Fibroblast of villous mesenchyme (primary cell): ENCODE results near the gene SNX30. TPM values are rescaled to one million over a fixed set of nuclear protein-coding genes. Genes with fewer than 3 reads are reported as not detected.

Experiments
- DNase-seq: peaks from one replicate; pipeline ENCODE4 v3.0.0-alpha.2; 2010; ENCODE audit warnings: low read depth
- H3K4me3 ChIP-seq: 2 replicates; pipeline ENCODE4 v1.5.1; 2011; ENCODE audit warnings: low read depth, mild to moderate bottlenecking, low read length
- total RNA-seq: library from RNA; depleted of rRNA; stranded (reverse); fragments of >200 nt; gene quantifications from 2 replicates; pipeline ENCODE4 v1.2.3, GENCODE V29; 2012
- TF ChIP-seq, protein P1 (sequence below): IDR thresholded peaks from 2 replicates; pipeline ENCODE4 v1.5.1; 2012; ENCODE audit warnings: low read depth, mild to moderate bottlenecking, low read length; ENCODE audit not compliant: insufficient read depth

Gene SNX30
- total RNA-seq, 1 donor = 27.6 TPM

DNA sequence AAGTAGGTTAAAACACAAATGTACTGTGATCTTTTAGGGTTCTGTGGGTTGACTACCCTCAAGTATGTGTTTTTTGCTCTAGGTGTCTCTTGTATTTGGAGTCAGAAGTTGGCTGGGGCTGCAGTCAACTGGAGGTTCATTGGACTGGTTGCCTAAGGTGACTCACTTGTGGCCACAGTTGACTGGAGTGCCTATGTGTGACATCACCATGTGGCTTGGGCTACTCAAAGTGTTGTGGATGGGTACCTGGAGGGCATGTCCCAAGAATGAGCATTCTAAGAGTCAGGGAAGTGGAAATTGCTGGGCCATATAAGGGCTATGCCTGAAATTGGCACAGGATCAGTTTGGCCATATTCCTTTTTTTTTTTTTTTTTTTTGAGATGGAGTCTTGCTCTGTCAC, 27.4 kb downstream of the SNX30 start:
- no peak overlapping the region for H3K4me3 ChIP-seq
- DNase-seq = no peak
- TF ChIP-seq, protein P1, sequence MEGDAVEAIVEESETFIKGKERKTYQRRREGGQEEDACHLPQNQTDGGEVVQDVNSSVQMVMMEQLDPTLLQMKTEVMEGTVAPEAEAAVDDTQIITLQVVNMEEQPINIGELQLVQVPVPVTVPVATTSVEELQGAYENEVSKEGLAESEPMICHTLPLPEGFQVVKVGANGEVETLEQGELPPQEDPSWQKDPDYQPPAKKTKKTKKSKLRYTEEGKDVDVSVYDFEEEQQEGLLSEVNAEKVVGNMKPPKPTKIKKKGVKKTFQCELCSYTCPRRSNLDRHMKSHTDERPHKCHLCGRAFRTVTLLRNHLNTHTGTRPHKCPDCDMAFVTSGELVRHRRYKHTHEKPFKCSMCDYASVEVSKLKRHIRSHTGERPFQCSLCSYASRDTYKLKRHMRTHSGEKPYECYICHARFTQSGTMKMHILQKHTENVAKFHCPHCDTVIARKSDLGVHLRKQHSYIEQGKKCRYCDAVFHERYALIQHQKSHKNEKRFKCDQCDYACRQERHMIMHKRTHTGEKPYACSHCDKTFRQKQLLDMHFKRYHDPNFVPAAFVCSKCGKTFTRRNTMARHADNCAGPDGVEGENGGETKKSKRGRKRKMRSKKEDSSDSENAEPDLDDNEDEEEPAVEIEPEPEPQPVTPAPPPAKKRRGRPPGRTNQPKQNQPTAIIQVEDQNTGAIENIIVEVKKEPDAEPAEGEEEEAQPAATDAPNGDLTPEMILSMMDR = no peak

DNA sequence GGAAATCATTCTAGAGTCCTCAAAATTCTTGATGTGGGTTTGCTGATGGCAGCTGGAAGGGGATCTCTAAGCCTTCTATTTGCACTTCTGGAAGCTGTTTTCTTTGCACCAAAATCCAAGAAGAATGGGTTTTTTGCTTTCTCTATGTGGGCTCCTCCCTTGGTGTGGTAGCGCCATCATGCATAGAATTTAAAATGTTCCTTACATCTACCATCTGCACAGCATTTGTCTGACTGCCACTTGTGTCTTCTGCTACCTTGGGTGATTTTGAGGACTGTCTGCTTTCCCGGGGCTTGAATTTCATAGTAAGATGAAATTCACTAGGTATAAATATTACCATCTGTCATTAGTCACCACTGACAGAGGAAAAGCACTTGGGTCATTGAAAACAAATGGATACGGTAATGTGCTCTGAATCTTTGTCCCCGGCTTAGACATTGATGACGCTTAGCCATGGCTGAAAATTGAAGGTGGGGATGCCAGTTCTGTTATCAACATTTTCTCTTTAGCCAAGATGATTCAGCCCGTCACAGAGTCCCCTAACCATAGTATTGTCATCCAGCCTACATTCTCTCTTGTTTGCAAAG, 30.0 kb downstream of the SNX30 start:
- H3K4me3 ChIP-seq = no peak overlapping the region
- TF ChIP-seq, protein P1 = no peak
- DNase-seq = no peak

DNA sequence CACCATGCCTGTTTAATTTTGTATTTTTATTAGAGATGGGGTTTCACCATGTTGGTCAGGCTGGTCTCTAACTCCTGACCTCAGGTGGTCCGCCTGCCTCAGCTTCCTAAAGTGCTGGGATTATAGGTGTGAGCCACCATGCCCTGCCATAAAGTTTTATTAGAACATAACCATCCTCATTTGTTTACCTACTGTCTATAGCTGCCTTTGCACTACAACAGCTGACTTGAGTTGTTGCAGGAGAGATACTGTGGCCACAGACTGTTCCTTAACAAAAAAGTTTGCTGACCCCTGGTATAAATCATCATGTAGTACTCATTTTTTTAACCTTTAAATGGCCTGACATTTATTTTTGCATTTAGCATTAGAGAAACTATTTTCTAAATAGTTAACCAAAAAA, 31.7 kb downstream of the SNX30 start:
- no peak overlapping the region for H3K4me3 ChIP-seq
- TF ChIP-seq, protein P1 = no peak
- no peak for DNase-seq

DNA sequence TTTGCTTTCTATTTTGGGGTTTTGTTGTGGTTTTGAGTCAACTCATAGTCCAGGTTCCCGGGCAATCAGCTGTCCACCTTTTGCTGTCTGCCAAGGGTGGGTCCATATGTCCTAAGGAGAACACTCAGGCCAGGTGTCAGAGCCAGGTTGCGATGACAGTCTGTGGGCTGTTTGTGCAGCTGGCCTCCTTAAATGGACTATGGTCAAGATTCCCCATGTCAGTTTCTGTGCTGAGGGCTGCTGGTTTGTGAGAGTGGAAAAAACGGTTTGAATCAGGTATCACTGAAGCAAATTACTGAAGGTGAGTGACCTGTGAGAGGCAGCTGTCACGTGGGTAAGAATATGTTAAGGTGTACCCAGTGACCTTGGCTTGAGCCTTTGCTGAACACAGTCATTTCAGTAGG, 33.0 kb downstream of the SNX30 start:
- TF ChIP-seq, protein P1 = no peak
- no peak for DNase-seq
- H3K4me3 ChIP-seq = no peak overlapping the region

DNA sequence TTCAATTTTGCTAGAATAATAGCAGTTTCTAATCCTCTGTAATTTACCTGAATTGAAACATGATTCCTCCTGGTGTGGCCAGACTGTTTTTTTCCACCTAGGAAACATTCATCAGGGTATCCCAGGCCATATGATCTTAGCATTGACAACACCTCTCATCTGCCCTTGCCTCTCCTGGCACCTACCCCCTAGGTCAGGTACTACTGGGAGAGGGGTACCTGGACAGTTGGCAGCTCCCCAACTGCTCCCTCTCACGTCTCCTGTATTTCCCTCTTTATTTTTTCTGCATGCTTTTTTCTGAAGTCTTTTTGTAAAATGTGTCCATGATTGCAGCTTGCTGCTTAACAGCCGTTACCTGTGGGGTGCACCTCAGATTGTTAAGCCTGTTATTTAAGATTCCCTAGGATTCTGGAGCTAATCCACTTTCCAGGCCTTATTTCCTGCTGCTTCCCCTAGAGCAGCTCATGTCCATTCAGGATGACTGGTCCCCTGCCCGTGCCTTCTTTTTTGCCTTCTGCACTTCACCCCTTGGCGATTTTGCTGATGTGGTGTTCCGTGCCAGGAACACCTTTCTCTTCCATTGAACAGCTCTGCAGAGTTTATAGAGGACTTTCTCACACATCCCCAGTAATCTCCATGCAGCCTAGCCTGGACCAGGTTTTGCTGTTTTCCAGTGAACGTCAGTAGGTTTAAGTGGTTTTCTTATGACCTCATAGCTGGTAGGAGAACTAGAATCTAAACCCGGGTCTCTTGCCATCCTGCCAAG, 33.6 kb downstream of the SNX30 start:
- peak; percentile 41 for DNase-seq
- no peak overlapping the region for H3K4me3 ChIP-seq
- TF ChIP-seq, protein P1 = no peak

DNA sequence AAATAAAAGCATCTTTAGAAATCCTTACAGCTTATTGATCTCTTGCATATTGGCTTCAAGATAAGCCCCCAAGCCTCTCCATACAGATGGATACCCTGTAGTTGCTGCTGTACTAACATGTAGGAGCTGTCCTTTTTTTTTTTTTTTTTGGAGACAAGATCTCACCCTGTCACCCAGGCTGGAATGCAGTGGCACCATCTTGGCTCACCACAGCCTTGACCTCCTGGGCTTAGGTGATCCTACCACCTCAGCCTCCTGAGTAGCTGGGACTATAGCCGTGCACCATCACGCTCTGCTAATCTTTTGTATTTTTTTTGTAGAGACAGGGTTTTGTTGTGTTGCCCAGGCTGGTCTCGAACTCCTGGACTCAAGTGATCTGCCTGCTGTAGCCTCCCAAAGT, 35.4 kb downstream of the SNX30 start:
- no peak overlapping the region for H3K4me3 ChIP-seq
- TF ChIP-seq, protein P1 = no peak
- no peak for DNase-seq
